GM21529 (cell line): ENCODE results near the gene PLIN3.
"Not testable (repeated sequence)": the region's sequence is repeated elsewhere in the genome, so short reads cannot be mapped to it uniquely, and the experiment has no call there.

ENCODE experiments used
- ATAC-seq: cut with Tn5 transposase; IDR thresholded peaks from one replicate; pipeline ENCODE4 v1.9.1; 2021; ENCODE audit not compliant: unreplicated experiment

PLIN3 gene

DNA sequence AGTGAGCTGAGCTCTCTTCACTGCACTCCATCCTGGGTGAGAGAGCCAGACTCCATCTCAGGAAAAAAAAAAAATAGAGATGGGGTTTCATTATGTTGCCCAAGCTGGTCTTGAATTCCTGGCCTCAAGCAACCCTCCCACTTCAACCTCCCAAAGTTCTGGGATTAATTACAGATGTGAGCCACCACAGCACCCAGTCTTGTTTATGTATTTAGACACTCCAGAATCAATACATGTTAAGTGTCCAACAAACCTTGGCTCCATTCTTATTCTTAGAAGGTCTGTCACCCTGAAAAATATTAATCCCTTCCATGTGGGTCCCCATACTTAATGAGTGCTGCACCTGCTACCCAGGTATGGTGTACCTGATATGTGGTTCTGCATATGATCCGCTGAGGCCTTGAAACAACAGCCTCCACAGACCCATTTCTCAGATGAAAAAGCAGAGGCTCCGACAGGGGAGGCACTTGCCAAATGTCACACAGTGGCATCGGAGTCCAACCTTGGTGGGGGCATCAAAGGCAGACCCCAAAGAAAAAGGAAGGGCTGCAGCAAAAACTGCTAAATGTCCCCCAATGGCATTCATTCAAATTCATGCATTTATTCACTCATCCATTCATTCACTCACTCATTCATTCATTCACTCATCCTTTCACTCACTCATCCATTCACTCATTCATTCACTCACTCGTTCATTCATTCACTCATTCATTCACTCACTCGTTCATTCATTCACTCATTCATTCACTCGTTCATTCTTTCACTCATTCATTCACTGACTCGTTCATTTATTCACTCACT is 52.6 kb downstream of the PLIN3 start:
- no peak for ATAC-seq

- ATAC-seq = no peak
These were observed 55.9 kb downstream of the PLIN3 start for GRCh38 chr19:4811328-4812131.

GRCh38 chr19:4807188-4807587 is 60.3 kb downstream of the PLIN3 start:
- ATAC-seq = no peak

DNA sequence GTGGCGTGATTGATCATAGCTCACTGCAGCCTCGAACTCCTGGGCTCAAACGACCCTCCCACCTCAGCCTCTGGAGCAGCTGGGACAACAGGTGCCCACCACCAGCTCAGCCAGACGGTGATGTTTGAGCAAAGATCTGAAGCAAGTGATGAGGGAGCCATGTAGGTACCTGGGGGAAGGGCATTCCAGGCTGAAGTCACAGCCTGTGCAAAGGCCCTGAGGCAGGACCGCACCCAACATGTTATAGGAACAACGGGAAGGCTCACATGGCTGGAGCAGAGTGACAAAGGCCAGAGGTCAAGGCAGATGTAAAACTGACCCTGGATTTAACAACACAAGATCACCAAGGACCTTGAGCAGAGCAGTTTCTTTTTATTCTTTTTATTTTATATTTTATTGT is 61.1 kb downstream of the PLIN3 start:
- ATAC-seq = no peak

DNA sequence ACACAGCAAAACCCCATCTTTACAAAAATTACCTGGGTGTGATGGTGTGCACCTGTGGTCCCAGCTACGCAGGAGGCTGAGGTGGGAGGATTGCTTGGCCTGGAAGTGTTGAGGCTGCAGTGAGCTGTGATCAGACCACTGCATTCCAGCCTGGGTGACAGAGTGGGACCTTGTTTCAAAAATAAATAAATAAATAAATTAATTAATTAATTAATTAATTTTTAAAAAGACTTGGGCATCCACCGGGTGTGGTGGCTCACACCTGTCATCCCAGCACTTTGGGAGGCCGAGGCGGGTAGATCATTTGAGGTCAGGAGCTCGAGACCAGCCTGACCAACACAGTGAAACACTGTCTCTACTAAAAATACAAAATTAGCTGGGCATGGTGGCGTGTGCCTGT is 62.3 kb downstream of the PLIN3 start:
- not testable (repeated sequence) for ATAC-seq

DNA sequence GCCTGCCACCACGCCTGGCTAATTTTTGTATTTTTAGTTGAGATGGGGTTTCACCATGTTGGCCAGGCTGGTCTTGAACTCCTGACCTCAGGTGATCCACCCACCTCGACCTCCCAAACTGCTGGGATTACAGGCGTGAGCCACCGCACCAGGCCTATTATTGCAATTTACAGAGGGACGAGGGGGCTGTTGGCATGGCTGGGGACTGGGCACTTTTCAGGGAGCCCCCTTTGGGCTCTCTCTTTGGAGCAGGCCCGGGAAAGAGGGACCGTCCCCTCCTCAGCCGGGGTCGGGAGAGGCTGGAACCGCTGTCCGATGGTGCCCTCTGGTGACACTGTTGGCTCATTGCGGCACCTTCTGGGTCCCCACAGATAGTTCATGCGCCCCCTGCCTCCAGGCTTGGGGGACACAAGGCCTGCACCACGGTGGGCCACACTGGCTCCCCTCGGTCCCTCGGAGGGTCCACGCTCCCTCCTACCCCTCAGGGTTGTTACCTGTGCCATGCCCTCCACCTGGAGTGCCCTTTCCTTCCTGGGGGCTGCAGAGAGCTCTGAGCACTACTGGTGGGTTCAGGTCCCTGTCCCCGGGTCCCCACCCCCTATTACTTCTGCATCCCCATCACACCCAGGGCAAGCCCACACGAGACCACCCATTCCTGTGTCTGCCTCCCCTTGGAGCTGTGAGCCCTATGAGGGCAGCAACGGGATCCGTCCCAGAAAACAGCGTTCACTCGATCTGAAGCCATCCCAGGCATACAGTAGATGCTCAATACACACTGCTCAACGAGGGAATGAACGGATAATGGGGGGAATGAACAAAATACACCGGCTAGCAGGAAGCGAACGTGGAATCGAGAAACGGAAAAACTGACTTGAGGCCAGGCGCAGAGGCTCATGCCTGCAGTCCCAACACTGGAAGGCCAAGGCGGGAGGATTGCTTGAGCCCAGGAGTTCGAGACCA is 63.5 kb downstream of the PLIN3 start:
- no peak for ATAC-seq

DNA sequence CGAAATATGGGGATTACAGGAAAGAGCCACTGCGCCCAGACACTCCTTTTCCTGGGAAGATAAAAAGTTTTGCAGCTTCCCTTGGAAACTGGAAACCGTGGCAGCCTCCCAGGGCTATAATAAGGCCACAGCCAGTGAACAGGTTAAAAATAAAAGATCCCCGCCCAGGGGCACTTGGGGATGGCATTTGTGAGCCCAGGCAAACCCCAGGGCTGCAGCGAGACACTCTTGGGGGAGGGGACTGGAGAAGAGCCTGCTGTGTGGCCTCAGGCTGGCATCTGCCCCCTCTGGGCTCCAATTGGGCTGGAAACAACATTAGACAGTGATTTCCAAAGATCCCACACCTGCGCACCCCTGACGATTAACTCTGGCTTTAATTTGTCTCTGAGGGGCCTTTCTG is 64.8 kb downstream of the PLIN3 start:
- ATAC-seq = no peak

DNA sequence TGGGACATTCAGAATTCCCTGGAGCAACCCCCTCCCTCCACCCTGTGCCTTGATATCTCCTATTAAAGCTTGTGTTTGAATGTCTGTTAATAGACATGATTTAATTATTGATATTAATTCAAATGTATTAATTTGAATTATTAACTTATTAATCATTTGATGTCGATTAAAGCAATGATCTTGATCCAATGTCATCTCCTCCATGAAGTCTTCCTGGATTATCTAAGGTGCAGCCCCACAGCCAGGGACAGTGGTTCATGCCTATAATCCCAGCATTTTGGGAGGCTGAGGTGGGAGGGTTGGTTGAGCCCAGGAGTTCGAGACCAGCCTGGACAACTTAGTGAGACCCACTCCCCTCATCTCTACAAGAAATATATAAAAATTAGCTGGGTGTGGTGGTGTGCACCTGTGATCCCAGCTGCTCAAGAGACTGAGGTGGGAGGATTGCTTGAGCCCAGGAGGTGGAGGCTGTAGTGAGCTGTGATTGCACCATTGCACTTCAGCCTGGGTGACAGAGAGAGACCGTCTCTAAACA is 66.3 kb downstream of the PLIN3 start:
- ATAC-seq = no peak

DNA sequence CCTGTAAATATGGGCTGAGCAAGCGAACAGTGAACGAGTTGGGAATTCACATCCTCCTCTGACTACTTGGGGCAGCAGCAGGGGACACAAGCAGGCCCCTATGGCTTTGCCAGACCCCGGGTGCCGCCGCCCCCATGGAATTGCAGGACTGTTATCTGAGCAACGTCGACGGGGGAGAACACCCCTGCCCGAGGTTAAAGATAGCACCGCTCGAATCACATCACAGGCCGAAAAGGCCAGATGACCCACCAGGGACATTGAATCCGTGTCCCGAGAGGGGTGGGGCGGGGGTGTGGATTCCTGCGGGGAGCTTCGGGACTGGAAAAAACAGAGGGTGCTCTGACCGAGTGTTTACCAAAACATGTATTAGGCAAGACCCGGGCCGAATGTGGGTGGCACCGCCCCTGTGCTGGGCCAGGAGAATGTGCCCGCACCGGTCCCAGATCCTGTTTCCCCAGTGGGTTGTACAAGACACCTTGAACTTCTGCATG is 66.8 kb downstream of the PLIN3 start:
- no peak for ATAC-seq

GRCh38 chr19:4795400-4795799 is 72.1 kb downstream of the PLIN3 start:
- ATAC-seq = no peak

GRCh38 chr19:4794971-4795370 is 72.5 kb downstream of the PLIN3 start:
- no peak for ATAC-seq

- ATAC-seq = not testable (repeated sequence)
These were observed 74.2 kb downstream of the PLIN3 start for GRCh38 chr19:4793278-4793677.

DNA sequence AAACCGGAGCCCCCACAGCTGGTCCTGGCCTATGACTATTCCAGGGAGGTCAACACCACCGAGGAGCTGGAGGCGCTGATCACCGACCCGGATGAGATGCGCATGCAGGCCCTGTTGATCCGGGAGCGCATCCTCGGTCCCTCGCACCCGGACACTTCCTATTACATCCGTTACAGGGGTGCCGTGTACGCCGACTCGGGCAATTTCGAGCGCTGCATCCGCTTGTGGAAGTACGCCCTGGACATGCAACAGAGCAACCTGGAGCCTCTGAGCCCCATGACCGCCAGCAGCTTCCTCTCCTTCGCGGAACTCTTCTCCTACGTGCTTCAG is 74.6 kb downstream of the PLIN3 start:
- ATAC-seq = not testable (repeated sequence)

DNA sequence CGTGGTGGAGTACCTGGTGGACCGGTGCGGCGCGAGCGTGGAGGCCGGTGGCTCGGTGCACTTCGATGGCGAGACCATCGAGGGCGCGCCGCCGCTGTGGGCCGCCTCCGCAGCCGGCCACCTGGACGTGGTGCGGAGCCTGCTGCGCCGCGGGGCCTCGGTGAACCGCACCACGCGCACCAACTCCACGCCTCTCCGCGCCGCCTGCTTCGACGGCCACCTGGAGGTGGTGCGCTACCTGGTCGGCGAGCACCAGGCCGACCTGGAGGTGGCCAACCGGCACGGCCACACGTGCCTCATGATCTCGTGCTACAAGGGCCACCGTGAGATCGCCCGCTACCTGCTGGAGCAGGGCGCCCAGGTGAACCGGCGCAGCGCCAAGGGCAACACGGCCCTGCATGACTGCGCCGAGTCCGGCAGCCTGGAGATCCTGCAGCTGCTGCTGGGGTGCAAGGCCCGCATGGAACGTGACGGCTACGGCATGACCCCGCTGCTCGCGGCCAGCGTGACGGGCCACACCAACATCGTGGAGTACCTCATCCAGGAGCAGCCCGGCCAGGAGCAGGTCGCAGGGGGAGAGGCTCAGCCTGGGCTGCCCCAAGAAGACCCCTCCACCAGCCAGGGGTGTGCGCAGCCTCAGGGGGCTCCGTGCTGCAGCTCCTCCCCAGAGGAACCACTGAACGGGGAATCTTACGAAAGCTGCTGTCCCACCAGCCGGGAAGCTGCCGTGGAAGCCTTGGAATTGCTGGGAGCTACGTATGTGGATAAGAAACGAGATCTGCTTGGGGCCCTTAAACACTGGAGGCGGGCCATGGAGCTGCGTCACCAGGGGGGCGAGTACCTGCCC is 75.2 kb downstream of the PLIN3 start:
- ATAC-seq = not testable (repeated sequence)

GRCh38 chr19:4791183-4792018 is 76.1 kb downstream of the PLIN3 start, which contains the start of gene FEM1A:
TSS of gene FEM1A (plus strand) at chr19:4791734. CDS start at chr19:4791855, 121 bp downstream.
- ATAC-seq = peak; percentile 90
